Measurements from ENCODE around the gene OR6B1.
"Not testable (repeated sequence)": the region's sequence is repeated elsewhere in the genome, so short reads cannot be mapped to it uniquely, and the experiment has no call there.

The OR6B1 gene

DNA sequence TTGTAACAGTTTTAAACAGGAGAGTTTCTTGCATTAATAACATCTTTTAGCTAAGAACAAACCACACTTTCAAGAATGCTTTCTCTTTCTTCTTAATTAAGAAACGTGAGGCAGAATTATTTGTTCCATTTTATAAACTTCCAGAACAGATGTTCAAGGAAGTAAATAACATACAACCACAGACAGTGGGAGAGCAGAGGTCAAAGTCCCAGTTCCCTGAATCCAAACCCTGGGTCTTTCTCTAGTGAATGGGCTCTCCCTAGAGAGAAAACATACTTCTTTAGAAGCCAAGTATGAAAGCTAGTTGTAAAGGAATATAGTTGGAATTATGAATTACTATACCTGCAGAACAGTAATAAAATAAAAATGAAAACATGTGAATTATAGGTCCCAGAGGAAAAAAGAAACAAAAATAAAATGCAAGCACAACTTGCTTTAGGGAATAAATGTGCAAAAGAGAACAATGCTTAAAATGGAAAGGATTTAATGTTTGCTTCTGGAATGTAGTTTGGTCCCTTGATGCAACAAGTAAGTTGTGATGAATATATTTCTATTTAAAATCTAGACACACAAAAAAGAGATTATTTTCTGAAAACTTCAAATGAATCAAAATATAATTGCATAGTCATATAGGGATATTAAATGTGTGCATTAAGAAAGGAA, 6.0 kb downstream of the OR6B1 start:
- DNase-seq (ENCODE audit: low spot score) = no peak

DNA sequence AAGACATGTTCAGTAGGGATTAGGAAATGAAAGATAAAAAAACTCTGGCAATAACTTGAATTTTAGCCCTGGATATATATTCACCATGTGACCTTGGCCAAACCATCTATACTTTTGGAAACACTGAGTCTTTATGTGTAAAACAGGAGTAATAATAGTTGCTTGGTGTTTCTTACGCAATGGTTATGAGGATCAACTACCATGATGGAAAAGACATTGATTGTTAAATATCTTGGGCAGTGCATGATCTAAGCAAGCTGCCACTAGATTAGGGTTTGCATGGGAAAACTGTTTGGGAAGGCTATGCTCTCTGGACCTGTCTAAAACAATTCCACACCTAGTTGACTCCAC, 6.5 kb downstream of the OR6B1 start:
- DNase-seq (ENCODE audit: low spot score) = no peak

DNA sequence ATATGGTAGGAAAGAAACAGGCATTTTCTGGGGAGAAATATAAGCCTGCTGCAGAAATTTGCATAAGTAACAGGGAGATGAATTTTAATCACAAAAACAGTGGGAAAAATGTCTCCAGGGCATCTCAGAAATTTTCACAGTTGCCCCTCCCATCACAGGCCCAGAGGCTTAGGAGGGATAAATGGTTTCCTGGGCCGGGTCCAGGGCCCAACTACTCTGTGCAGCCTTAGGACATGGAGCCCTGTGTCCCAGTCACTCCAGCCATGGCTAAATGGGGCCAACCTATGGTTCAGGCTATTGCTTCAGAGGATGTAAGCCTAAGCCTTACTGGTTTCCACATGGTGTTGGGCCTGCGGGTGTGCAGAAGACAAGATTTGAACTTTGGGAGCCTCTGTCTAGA, 9.2 kb downstream of the OR6B1 start:
- no peak for DNase-seq (ENCODE audit: low spot score)

DNA sequence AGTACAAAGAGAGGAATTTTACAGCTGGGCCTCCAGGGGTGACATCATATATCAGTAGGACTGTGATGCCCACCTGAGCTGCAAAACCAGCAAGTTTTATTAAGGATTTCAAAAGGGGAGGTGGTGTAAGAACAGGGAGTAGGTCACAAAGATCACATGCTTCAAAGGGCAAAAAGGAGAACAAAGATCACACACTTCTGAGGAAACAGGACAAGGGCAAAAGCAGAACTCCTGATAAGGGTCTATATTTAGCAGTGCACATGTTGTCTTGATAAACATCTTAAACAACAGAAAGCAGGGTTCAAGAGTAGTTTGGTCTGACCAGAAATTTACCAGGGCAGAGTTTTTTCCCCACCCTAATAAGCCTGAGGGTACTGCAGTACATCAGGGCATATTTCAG, 9.9 kb downstream of the OR6B1 start:
- DNase-seq (ENCODE audit: low spot score) = not testable (repeated sequence)

DNA sequence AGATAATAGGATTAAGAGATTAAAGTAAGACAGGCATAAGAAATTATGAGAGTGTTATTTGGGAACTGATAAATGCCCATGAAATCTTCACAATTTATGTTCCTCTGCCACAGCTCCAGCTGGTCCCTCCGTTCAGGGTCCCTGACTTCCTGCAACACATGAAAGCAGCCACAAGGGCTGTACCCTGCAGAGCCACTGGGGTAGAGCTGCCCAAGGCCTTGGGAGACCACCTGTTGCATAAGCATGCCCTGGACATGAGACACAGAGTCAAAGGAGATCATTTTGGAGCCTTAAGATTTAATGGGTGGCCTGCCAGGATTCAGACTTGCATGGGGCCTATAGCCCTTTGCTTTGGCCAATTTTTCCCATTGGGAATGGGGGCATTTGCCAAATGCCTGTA, 10.7 kb downstream of the OR6B1 start:
- not testable (repeated sequence) for DNase-seq (ENCODE audit: low spot score)

DNA sequence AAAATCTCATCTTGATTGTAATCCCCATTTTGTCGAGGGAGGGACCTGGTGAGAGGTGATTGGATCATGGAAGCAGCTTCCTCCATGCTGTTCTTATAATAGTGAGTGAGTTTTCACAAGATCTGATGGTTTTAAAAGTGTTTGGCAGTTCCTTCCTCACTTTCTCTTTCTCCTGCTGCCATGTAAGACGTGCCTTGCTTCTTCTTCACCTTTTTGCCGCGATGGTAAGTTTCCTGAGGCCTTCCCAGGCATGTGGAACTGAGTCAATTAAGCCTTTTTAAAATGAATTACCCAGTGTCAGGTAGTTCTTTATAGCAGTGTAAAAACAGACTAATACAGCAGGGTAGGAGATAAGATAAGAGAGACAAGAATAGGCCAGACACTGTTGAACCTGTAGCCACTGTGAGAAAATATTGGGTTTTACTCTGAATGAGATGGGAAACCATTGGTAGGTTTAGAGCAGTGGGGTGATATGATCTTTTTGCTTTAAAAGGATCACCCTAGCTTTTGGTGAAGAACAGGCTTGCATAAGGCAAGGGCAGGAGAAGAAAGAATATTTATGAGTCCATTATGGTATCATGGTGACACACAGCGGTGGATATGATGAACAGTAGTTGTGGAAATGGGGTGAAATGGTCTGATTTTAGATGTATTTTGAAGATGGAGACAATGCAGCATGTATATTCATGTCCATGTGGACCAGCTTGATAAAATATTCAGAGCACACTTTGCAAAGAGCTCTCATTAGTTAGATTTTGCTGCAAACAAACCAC, 11.5 kb downstream of the OR6B1 start:
- DNase-seq (ENCODE audit: low spot score) = no peak

DNA sequence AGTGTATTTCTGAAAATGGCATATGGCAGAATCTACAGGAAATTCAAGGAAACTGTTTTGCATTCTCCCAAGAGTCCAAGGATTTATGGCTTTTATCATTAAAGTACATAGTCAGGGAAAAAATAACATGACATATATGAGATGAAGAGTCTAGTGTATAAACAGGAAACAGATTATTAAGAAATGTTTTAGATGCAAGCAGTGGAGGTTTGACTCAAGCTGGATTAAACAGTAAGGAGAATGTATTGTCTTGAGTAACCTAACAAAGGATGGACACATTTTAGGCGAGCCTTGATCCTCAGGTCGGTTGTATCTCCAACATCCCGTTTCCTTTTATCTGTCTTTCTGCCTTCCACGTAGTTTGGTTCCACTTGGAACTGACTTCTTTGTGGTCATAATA, 17.9 kb downstream of the OR6B1 start:
- no peak for DNase-seq (ENCODE audit: low spot score)

DNA sequence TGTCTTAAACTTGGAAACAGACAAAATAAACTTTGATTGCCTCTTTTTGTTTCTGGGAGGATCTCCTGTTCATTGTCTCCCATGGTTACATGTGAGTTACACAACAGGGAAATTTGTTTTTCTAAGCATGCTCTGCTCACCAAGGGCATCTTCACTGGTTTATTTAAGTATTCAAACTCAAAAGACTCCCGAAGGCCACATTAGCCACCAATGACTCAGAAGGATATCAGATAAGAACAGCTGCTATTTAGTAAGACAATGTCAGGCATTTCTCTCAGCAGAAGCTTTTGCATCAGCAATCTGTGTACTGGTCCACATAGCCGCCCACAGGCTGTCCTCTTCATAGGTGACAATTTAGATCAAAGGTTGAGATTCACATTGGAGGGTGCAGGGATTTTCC, 19.3 kb downstream of the OR6B1 start:
- DNase-seq (ENCODE audit: low spot score) = no peak

DNA sequence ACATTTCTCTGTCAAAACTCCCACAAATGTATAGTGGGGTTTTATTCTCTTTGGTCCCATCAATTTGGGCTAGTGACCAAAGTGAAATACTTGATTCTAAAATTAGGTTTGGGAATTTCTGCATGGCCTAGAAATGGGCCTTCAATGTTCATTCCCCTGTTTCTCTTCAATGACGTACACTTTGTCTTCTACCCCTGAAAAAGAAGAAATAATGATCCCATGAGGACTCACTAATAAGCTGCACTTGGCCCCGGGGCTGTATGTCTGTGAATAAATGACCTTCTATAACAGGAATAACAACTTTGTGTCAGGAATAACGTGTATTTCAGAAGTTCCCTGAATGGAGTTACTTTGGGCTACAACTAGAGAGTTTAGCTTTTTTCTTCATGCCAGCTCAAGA, 20.2 kb downstream of the OR6B1 start:
- no peak for DNase-seq (ENCODE audit: low spot score)

DNA sequence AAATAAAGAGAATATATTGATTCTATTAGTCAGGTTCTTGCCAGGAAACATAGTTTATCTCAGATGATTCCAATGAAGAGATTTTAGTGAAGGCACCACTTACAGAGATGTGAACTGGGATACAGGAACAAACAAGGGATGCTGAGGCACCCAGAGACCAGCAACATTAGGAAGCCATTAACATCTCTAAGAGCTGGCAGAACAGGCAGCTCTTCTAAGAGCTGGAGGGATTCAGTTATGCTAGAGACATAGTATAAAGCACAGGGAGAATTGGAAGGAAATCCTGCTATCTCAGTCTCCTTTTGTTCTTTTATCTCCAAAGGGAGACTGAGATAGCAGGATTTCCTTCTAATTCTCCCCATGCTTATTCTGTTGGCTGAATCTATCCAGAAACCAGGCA, 22.0 kb downstream of the OR6B1 start:
- no peak for DNase-seq (ENCODE audit: low spot score)

DNA sequence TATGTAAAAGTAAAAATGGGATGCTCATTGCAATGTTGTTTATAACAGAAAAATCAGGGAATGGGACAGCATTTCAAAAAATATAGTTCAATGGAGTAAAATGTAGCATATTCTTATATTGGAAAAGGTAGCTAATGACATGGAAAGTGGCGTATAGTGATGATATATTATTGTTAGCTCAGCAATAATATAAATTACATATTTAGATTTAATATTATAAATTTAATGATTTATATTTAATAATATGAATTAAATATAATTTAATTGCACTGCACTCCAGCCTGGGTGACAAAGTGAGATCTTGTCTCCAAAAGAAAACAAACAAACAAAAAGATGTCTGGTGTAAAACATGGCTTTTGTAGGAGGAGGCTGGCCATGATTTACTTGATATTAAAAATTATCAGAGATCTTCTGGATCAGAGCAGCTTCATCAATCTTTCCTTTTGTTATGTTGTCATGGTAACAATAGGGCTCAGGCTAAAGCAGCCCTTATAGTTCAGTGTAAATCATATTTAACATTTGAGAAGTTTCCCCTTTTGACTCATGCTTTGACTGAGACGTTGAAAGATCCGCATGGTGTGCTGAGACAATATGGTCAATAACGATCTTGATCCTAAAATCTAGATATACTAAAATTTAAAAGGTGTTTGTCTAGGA, 23.2 kb downstream of the OR6B1 start:
- no peak for DNase-seq (ENCODE audit: low spot score)

DNA sequence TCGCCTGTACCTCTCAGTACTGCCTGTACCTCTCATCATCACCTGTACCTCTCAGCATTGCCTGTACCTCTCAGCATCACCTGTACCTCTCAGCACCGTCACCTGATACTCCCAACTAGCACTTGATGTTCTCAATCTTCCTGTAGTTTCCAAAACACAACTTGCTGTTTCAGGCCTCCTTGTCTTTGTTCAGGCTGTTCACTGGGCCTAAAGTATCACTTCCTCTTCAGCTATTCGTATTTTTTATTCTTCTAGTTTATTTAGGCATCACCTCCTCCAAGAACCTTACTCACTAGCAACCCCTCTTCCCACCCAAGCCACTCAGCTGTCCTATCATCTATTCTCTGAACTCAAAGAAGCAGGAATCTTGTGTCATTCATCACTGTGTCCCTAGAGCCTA, 24.1 kb downstream of the OR6B1 start:
- no peak for DNase-seq (ENCODE audit: low spot score)

DNA sequence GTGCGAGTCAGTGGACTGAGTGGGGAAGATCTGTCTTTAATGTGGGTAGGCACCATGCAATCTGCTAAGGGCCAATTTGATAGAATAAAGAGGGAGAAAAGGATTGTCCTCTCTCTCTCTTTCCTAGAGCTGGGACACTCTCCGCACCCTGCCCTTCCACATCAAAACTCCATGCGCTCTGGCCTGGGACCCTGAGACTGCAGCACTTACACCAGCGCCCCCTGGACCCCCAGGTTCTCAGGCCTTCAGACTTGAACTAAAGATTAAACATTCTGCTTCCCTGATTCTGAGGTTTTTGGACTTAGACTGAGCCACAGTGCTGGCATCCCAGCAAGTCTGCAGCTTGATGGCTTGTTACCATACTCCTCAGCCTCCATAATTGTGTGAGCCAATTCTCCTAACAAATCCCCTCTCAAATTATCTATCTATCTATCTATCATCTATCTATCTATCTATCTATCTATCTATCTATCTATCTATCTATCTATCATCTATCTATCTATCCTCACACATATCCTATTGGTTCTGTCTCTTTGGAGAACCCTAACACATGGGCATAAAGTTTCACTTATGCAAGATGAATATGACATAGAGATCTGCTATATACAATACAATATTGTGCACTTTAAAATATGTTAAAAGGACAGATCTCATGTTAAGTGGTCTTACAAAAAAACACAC, 26.2 kb downstream of the OR6B1 start:
- DNase-seq (ENCODE audit: low spot score) = no peak

DNA sequence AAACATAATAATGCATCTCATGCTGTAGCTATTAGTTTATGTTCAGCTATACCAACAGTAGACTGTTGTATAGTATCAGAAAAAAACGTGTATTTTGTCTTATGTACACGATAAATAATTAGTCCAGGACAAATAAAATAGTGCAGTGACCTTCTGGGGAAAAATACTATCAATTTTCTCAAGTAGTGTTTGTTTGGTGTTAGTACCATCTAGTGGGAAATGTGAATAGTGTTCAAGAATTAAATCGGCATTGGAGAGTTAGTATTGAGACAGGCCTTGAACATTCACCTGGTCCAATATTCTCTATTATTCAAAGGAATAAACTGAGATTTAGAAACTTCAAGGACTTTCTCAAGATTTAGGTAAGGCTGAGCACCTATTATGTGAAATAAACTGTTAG, 26.9 kb downstream of the OR6B1 start:
- no peak for DNase-seq (ENCODE audit: low spot score)

DNA sequence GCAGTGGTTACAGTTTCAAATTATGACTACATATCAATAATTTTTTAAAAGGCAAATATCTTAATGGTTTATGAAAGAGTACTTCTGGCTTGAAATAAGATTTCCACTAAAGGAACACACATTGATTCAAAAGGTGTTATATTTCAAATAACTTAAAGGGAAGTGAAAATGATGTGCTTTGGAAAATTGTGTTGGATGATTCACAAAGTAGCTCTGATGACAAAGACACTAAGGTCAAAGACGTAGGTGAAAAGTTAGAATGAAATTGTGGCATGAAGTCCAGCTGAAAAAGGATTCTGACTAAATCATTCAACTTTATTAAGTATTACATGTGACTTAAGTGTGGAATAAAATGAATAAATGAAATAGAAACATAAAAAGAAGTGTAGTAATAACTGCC, 27.9 kb downstream of the OR6B1 start:
- no peak for DNase-seq (ENCODE audit: low spot score)

DNA sequence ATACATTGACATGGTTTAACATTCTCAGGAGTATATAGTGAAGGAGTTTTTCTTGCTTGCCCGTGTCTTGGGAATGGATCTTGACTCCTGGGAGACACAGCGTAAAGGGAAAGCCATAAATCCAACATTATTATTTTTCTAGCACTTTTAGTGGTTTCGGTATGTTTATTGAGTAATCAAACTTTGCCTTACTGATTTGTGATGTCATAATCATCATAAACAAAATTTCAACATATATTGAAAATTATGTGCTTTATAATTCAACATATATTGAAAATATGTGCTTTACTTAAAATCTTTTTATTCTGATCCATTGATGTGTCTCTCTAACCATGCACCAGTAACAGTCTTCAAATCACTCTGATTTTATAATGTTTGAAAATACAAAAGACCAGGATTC, 28.4 kb downstream of the OR6B1 start:
- no peak for DNase-seq (ENCODE audit: low spot score)

DNA sequence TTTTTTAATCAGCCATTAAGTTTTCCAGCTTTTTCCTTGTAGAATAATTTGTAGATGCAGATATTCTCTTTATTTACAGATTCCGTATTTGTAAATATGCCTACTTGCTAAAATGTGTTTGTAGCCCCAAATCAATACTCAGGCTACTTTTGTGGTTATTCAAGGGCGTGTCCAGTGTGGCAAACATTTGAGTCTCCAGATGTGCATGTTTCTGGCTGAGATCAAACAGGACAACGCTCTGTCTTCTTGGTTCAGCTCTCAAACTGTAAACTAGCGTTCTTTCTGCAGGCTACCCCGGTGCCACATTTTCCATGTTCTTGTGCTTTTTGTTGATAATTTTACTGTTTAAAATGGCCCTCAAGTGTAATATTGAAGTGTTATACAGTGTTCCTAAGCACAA, 32.4 kb downstream of the OR6B1 start:
- no peak for DNase-seq (ENCODE audit: low spot score)

DNA sequence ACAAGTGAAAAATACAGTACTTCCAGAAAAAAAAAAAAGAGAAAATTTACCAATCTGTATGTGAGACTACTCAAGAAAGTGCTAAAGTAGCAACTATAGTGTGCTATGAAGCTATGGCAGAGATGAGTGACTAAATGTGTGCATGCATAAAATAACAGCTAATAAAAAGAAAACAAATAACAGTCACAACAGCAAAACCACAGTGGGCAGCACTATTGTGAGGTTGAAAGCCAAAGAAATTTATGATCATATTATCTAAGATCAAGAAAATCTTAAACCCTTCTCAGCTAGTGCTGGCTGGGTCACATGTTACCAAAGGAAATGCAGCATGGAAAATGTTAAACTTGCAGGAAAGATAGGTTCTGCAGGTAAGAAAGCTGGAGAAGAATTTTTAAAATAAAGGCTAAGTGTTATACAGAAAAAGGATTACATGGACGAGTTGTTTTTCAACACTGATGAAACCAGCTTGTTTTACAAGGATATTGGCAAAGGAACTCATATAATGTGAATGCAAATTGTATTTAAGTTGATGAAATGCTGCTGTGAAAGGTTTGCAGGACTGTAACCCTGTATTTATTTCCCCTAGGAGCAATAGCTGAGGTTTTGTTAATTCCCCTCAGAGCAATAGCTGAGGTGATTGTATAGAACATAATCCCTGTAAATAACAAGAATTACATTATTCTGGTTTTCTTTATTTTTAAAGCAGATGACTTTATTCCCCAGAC, 33.0 kb downstream of the OR6B1 start:
- no peak for DNase-seq (ENCODE audit: low spot score)

DNA sequence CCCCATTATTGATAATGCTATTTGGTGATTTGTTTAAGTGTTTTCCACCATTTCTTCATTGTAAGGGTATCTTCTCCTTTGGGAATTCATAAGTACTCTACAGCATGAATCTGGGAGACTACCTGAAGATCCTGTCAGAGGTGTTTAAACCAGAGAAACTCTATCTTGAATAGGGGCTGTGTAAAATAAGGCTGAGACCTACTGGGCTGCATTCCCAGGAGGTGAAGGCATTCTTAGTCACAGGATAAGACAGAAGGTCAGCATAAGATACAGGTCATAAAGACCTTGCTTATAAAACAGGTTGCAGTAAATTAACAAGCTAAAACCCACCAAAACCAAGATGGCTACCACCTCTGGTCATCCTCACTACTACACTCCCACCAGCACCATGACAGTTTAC, 35.3 kb downstream of the OR6B1 start:
- no peak for DNase-seq (ENCODE audit: low spot score)

DNA sequence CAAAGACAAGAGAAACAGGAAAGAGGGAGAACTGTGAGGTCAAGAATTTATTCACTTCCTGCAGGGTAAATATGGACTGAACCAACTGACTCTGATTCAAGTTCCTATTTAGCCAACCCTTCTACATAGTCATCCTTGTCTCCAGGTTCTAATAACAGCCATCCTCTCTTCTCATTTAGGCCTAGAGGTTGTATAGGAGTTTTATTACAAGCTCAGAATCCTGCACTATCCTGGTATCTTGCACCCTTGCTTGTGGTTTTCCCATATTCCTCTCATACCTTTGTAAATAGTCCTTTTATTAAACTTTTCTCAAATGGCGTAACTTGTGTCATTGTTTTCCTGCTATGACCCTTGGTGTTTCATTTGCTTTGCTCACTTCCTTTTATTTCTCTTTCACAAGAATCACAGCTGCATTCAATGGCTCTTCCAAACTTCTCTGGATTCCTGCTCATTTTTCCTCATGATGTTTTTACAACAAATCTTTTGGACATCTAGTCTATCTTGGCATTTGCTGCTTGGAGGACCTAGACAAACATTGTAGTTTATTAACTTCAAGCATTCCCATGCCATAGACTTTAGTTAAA, 36.3 kb downstream of the OR6B1 start:
- DNase-seq (ENCODE audit: low spot score) = no peak

DNA sequence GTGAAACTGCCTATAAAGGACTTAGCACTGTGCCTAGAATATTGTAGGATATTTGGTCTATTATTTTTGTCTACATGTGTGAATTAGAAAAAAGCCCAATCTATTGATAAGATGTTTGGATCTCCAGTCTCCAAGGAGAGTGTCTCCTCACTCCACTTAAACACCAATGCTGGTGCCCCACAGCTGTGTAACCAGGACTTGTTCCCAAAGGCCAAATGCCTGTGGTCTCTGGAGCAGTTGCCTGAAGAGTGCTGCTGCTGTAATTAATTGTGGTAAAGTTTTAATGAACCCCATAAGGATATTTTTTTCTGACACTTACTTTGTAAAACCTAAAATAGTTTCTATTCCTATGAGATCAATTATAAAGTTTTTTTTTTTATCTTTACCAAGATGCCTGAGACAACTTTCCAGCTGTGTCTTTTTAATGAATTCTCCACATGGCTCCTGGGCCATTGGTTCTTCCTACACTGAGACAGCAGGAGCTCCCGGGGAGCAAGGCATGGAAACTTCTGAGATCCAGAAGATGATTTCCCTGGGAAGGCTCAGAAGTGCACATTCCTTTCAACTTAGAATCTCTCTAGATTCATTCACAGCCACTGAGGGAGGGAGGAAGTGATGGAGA, 37.4 kb downstream of the OR6B1 start:
- DNase-seq (ENCODE audit: low spot score) = no peak

Data from putamen (tissue), 1 donor.